Left lobe of liver (tissue), 2 donors: ENCODE results near the gene CHDH. TPM values are rescaled to one million over a fixed set of nuclear protein-coding genes. Genes with fewer than 3 reads are reported as not detected.

Experiments
- ATAC-seq: fragments of 200-7000 bp; cut with Tn5 transposase; one replicate; pipeline ENCODE4 v1.9.1; 2020; ENCODE audit warnings: mild to moderate bottlenecking, moderate library complexity
- DNase-seq: peaks from one replicate; pipeline ENCODE4 v3.0.0-alpha.2; 2020; ENCODE audit warnings: low spot score
- total RNA-seq: library from RNA; stranded (reverse); gene quantifications from one replicate; pipeline ENCODE4 v1.2.1, GENCODE V29; 2021
- donor health status: DM: no; HTN: no; CAD: no; lungs with moderate emphysema.
- donor health status: DM: no; HTN: yes; CAD: no.

CHDH gene, protein sequence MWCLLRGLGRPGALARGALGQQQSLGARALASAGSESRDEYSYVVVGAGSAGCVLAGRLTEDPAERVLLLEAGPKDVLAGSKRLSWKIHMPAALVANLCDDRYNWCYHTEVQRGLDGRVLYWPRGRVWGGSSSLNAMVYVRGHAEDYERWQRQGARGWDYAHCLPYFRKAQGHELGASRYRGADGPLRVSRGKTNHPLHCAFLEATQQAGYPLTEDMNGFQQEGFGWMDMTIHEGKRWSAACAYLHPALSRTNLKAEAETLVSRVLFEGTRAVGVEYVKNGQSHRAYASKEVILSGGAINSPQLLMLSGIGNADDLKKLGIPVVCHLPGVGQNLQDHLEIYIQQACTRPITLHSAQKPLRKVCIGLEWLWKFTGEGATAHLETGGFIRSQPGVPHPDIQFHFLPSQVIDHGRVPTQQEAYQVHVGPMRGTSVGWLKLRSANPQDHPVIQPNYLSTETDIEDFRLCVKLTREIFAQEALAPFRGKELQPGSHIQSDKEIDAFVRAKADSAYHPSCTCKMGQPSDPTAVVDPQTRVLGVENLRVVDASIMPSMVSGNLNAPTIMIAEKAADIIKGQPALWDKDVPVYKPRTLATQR
- total RNA-seq = 44.7 TPM

- DNase-seq = peak; percentile 96
- ATAC-seq = peak; percentile 75
These were observed at the start of gene CHDH, which contains the start of gene IL17RB for GRCh38 chr3:53846134-53846850. Gene CHDH (minus strand): TSS chr3:53846419. CDS start chr3:53824008, 22,411 bp downstream. Gene IL17RB (plus strand): TSS chr3:53846568. CDS start chr3:53846589, 21 bp downstream.

DNA sequence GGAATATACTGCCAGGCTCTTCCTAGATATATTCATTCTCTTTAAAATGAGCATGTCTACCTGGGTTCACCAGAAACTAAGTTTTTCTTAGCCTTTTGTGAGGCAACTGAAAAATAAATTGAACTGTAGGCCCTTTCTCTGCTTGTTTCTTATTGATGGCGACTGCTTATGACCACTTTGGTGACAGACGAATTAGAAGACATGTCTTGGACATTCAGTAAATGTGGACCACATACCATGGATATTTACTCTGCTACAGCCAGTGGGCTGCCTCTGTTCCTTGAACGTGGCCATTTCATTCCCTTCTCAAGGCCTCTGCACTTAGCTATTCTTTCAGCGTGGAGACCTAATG lies 46.0 kb upstream of the CHDH start:
- ATAC-seq (no peak), DNase-seq (no peak)

GRCh38 chr3:53891497-53892285 lies 45.5 kb upstream of the CHDH start, which contains the start of gene SELENOK:
Gene SELENOK (minus strand): TSS chr3:53891859.
- ATAC-seq (peak; percentile 94), DNase-seq (peak; percentile 100)

GRCh38 chr3:53890726-53891475 lies 44.7 kb upstream of the CHDH start:
- ATAC-seq = peak; percentile 50
- no peak for DNase-seq

DNA sequence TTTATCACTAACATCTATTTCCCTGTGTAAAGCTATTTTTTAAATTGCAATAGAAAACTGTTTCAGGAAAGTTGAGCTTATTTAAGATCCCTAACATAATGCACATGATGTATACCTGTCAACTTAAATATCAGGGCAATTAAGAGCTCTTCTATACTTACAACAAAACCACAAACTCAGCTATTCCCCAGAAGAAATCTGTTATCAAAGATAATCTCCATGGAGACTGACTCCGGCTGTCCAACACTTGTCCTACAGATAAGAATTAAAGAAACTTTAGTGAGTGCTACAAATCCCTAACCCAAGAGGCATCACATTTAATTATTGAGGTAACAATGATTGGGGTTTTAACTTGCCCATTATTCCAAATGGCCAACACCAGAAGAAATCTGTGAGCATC lies 42.0 kb upstream of the CHDH start:
- DNase-seq (no peak), ATAC-seq (no peak)

DNA sequence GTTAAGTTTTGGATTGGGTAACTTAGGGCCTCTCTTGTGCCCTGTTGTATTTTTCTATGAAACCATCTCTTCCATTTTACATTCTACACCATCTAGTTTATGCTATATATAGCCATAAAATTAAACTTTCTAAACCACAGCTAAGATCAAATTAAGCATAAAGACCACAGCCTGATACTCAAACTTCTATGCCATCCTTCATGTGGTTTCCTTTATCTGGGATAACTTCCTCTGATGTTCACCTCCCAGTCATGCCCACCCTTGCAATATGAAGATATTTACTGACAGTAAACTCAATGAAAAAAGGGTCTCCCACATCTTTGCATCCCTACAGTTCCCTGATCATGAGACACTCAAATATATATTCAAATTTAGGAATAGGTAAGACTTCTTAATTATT lies 41.2 kb upstream of the CHDH start:
- ATAC-seq (no peak), DNase-seq (no peak)

GRCh38 chr3:53885239-53885638 lies 39.0 kb upstream of the CHDH start:
- DNase-seq (no peak), ATAC-seq (no peak)

GRCh38 chr3:53884623-53885022 lies 38.4 kb upstream of the CHDH start:
- DNase-seq (no peak), ATAC-seq (no peak)

DNA sequence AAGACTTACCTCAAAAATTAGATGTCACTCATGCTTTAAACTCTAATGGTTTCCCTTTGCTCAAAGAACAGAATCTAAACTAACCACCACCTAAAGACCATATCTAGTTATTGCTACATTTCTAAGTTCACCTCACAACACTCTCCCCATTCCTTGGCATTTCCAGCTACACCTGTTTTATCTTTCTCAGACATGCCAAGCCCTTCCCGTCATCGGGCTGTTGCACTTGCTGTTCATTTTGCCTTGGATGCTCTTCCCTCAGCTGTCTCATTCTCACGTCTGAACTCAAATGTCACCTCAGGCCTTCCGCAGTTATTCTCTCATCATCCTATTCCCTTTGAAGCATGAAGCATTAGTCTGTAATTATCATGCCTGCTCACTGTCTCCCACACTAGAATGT lies 36.8 kb upstream of the CHDH start:
- ATAC-seq = no peak
- no peak for DNase-seq

GRCh38 chr3:53881691-53882593 lies 35.7 kb upstream of the CHDH start, which contains the start of gene ACTR8:
Gene ACTR8 (minus strand): TSS chr3:53882152. CDS start chr3:53882101, 51 bp downstream.
- ATAC-seq (peak; percentile 96), DNase-seq (peak; percentile 88)

GRCh38 chr3:53880396-53881345 lies 34.5 kb upstream of the CHDH start:
- no peak for DNase-seq
- ATAC-seq = no peak

- ATAC-seq = peak; percentile 54
These were observed 19.7 kb upstream of the CHDH start for GRCh38 chr3:53865732-53866499.

DNA sequence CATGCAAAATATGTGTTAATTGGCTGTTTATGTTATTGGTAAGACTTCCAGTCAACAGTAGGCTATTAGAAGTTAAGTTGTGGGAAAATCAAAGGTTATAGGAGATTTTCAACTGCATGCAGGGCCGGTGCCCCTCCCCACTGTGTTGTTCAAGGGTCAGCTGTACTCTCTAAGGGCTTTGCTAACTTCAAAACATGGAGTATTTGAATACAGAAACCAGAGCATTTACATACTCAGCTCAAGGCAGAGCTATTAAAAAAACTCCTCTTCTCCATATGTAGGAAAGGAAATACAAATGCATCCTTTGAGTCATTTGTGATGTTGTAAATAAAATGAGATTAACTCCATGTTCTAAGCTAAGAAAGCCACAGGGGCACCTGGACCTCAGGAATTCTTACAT lies 16.9 kb upstream of the CHDH start:
- DNase-seq = no peak
- no peak for ATAC-seq

More at GRCh38 chr3:53865732-53866499, 19.7 kb upstream of the CHDH start:
- DNase-seq = no peak

DNA sequence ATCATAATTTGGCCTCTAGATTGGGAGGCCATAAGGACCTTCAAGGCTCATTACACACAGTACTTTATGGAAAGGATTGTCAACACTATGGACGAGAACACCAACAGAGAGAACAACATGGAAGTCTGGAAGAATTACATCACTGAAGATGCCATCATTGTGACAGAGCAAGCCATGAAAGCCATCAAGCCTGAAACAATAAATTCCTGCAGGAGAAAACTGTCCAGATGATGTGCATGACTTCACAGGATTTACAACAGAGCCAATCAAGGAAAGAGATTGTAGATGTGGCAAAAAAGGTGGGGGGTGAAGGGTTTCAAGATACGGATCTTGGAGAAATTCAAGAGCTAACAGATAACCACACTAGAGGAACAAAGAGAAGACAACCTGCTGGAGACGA lies 16.0 kb upstream of the CHDH start:
- ATAC-seq (no peak), DNase-seq (no peak)

- ATAC-seq = no peak
- no peak for DNase-seq
These were observed 14.0 kb upstream of the CHDH start for GRCh38 chr3:53860196-53860595.

GRCh38 chr3:53859178-53859577 lies 13.0 kb upstream of the CHDH start:
- ATAC-seq (peak; percentile 81), DNase-seq (peak; percentile 60)

DNA sequence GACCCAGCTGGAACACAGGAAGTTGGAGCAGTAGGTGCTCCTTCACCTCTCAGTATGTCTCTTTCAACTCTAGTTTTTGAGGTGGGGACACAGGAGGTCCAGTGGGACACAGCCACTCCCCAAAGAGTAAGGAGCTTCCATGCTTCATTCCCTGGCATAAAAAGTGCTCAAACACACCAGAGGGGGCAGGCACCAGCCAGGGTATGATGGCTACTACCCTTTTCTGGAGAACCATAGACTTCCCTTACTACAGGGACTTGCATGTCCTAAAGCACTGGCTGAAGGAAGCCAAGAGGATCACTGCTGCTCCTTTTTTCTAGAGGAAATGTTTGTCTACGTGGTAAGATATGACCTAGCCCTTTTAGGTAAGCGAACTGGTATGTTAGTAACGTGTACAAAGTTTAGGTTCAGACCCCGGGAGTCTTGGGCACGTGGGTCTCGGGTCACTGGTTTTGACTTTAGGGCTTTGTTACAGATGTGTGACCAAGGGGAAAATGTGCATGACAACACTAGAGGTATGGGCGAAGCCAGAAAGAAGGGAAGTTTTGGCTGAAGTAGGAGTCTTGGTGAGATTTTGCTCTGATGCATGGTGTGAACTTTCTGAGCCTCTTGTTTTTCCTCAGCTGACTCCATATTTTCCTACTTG lies 12.0 kb upstream of the CHDH start:
- ATAC-seq = no peak
- no peak for DNase-seq
